Skeletal muscle cell (primary cell): ENCODE results near the gene EEF1AKMT1.
A peak's percentile ranks its signal among the peaks of the same experiment; 100 is the strongest.

Experiments
- DNase-seq: peaks from one replicate; pipeline ENCODE4 v3.0.0-alpha.2; 2010; ENCODE audit warnings: low read depth
- H3K4me3 ChIP-seq: 2 replicates; pipeline ENCODE4 v1.5.1; 2011; ENCODE audit warnings: low read depth, mild to moderate bottlenecking, control low read depth, low read length, moderate library complexity

The EEF1AKMT1 gene, protein sequence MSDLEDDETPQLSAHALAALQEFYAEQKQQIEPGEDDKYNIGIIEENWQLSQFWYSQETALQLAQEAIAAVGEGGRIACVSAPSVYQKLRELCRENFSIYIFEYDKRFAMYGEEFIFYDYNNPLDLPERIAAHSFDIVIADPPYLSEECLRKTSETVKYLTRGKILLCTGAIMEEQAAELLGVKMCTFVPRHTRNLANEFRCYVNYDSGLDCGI

DNA sequence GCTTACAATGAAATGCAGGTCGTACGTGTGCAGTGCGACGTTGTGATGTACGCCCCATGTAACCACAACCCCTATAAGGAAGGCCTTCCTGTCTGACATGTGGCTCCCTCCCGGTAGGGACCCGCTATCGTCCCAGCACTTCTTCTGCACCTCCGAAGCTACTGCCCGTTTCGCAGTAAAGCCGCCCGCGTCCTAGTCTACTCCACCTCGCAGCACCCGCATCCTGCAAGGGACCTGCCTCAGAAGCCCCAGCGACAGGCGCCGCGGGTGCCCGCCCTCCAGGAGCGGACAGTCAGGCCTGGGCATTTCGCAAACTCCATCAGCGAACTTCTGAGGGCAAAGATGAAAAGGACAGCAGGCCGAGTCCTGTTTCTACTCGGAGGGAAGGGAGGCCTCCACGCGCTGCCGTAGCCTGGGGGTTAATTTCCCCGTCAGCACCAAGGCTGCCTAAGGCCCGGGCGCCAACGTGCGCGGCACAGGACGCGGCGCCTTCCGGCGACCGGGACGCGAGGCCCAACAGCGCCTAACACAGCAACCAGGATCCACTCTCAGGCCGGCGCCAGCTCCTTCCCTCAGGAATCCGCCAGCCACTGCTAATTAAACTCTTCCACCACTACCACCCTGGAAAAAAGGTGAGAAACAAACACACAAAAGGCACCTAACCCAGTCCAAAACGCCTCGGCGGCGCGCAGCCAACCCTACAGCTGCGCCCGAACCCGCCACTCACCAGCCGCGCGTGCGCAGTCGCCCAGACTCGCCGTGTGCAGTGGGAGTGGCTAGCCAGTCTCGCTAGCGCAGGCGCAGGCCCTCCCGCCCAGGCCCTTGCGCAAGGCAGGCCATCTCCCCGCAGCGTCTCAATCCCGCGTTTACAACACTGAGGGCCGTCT, at the start of gene EEF1AKMT1:
Gene EEF1AKMT1 (minus strand): TSS at position 768 of the 887 bp plus-strand sequence. CDS start 16,363 bp downstream, outside the sequence.
- H3K4me3 ChIP-seq: peak within 1 kb of the TSS; percentile 71
- DNase-seq: peak; percentile 79

DNA sequence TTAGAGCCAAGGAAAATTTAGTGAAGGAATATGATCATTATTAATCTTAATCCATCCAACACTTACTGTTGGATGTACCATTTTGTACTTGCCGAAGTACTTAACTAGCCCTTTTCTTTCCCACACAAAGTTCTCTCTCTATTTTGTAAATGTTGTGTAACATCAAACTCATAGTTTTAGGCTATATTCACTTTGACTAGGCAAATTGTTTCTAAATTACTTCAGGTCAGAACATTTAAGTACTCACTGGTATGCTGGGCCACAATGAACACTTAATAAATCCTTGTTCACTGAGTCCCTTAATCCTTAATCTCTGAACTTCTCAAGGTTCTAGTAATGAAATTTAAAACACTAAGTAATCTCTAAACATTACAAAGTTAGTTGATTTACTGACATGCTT, 49.3 kb upstream of the EEF1AKMT1 start:
- no peak for DNase-seq
- no peak overlapping the region for H3K4me3 ChIP-seq

DNA sequence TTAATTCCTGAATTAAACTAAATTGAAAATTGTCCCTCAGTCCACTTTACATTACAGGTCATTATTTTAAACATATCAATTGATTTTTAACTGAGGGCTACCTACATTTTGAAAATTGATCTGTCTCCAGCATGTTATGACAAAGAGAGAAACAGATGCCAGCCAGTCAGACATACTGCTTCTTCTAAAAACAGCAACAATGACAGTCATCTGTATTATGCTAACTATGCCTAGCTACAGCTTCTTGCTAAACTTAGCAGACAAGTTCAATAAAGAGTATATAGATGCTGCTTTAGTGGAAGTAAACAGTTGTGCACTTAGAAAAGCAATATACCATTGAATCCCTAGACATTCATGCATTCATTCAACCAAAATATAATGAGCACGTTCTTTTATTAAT, 48.6 kb upstream of the EEF1AKMT1 start:
- no peak for DNase-seq
- no peak overlapping the region for H3K4me3 ChIP-seq

DNA sequence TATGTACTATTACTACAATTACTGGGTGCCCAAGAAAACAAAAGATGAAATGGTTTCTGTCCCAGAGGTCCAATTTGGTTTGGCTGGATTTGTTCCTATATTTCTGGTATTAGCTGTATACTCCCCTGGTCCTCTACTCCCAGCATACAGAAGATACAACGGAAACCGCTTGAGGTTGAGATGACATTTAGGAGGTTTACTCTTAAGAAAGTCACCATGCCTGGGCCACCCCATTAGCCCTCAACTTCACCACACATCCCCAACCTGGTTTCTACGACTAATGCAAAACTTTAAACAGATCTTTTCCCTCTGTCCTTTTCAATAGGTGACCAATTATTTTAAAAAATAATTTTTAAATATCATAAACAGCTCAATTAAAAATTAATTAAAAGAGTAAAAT, 46.0 kb upstream of the EEF1AKMT1 start:
- DNase-seq: no peak
- H3K4me3 ChIP-seq: no peak overlapping the region

DNA sequence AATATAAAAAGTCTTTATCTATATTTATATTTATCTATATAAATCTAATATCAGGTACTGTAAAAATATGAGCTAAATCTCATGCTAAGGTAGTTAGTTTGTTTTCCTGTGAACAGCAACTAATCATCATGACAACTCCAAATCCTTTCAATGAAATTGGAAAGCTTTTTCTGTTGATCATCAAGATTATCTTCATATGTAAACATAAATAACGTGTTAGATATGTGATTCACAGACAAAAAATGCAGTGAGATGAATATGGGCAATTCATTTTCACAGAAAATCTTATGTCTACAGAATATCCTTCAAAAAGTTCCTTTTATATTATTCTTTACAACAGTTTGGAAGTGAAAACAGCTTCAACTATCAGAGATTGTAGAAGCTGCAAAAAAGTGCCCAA, 41.7 kb upstream of the EEF1AKMT1 start:
- no peak overlapping the region for H3K4me3 ChIP-seq
- no peak for DNase-seq

DNA sequence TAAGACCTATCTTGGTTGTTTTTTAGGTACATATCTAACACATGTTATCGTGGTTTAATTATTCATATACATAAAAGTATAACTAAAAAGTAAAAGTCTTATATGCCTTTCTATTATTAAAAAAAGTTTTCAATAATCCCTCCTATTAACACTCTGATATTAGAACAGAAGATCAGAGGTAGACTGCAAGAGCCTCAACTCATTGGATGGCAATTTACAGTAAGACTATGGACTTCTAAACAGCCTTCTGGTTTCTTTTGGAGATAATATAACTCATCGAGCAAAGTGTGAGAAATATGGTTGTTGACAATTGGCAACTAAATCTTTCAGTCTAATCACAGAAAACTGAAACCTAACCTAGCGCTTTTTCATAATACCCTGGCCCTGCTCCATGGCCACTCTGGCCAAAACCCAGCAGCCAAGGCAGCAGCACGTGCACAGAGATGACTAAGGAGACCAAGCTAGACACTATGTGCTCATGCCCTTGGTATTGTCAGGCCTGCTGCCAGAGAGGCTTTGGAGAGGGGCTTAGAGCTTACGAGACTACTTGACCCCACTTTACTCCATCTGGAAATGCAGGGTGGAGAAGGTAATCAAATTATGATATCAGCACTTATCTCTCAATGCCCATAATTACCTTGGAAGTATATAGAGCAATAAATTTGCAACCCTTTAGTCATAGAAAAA, 40.6 kb upstream of the EEF1AKMT1 start:
- DNase-seq: peak; percentile 90
- H3K4me3 ChIP-seq: peak overlapping the region; percentile 19

DNA sequence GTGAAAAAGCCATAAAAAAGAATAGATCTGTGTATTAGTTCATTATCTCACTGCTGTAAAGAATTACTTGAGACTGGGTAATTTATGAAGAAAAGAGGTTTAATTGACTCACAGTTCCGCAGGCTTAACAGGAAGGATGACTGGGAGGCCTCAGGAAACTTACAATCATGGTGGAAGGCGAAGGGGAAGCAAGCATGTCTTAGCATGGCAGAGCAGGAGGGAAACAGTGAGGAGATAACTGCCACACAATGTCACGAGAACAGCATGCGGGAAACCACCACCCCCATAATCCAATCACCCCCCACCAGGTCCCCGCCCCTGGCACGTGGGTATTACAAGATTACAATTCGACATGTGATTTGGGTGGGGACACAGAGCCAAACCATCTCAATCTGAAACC, 39.1 kb upstream of the EEF1AKMT1 start:
- H3K4me3 ChIP-seq: no peak overlapping the region
- DNase-seq: no peak

DNA sequence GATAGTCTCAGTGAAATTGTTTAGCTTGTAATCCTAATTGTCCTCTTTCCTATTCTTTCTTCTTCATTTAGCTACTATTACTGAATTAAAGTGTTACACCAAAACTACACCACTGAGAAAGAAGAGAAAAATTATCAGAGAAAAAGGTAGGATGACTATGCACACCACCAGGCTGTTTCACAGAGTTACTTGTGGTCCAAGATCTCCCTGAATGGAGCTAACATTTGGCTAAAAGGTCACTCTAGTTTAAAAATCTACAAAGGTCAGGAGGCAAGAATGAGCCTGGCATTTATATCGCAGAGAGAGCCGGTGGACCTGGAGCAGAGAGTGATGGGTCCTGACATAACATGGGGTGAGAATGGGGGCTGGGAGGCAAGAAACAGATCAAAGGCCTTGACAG, 37.0 kb upstream of the EEF1AKMT1 start:
- no peak for DNase-seq
- H3K4me3 ChIP-seq: no peak overlapping the region

DNA sequence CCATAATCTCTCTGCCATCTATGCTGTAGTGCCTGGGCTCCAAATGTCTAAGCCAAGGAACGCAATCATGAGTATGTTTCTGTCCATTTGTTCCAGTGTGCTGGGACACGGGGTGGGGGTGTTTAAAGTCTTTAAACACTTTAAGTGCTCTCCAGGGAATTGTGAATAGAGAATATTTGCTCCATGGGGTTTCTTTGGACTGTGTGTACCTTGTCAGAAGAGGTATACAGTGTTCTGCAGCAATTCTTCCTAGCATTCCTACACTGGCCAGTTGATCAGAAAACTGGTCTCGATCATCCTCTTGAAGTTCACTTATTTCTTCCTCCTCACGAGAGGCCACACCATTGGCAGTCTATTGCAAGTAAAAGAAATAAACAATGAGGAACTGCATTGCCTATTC, 35.1 kb upstream of the EEF1AKMT1 start:
- no peak overlapping the region for H3K4me3 ChIP-seq
- no peak for DNase-seq

DNA sequence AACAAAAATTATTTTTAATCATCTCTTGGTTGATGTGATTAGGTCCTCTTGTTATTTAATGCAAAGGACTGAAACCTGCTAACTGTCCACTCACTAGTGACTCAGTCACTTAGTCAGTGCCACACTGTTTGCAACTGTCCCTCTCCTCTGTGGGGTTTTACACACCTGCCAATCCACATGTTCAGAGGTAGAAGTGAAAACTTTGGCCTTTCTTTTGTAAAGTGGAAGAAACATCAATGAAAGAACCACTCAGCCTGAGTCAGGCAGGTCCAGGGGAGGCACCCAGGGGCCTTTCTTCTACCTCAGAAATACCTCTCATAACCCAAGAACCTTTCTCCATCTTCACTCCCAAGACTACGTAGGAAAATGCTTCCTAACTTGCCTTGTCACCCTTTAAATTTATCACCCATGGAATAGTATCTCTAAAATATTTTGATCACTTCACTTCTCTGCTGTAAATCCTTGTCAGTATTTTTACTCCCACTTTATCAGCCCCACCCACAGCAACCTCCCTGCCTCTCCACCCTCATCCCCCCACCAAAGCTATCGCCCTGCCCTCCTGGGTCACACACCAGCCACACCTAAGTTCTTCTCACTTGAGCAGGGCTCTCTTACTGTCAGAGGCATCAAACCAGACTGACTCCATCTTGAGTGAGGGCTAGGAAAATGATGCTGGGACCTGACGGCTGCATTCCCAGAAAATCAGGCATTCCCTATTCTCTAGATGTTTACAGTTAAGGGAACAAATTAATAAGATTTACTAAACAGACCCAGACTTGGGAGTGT, 29.6 kb upstream of the EEF1AKMT1 start:
- no peak overlapping the region for H3K4me3 ChIP-seq
- DNase-seq: no peak

DNA sequence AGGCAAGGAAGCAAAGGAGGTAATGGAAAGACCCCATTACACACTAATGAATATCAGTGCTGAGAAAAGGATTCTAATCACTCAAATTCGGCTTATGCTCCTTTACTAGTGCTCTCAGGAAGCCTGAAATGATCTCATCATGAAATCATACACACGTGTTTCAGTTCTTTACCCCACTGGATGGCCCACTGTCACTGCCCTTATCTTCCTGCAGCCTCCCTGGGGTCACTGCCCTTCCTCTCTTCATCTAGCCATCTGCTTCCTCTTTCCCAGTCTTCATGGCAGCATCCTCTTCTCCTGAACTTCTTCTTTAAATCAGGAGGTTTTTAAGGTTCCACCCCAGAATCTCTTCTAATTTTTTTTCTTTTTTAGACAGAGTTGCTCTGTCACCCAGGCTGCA, 27.9 kb upstream of the EEF1AKMT1 start:
- no peak overlapping the region for H3K4me3 ChIP-seq
- DNase-seq: no peak

DNA sequence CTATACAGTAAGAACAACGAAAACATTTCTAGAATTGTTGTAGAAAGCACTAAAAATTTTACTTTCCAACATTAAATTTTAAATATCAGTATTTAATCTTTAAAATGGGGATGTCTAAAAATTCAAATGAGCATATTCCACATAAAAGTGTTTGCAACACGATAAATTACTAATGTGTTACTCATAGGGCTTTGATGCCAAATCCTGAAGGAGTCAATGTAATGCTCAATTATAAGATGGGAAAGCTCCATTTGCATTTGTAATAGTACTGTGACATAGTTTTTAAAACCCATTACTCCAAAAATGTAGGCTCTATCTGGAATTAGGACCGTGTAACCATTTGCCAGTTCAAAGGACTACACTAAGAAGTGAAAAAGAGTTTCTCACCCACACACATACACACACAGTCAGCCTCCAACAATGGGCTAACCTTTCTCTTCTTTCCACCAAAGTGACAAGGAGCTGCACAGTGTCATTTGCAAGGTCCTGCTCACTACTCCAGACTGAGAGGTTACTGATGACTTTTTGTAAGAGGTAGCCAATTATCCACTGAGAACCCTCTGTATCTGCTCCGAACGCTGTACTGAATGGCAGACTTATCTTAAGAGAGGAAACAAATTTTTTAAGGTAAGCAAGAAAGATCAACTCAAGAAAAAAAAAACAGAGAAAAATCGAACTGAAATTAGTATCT, 26.1 kb upstream of the EEF1AKMT1 start:
- no peak for DNase-seq
- no peak overlapping the region for H3K4me3 ChIP-seq

DNA sequence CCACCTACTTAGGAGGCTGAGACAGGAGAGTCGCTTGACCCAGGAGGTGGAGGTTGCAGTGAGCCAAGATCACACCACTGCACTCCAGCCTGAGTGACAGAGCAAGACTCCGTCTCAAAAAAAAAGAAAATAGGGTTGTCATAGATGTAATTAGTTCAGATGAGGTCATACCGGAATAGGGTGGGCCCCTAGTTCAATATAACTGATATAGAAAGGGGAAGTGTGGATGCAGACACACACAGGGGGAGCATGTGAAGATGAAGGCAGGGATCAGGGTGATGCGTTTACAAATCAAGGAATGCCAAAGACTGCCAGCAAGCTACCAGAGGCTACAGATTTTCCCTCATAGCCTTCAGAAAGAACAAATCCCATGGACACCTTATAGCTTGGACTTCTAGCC, 24.3 kb upstream of the EEF1AKMT1 start:
- DNase-seq: no peak
- no peak overlapping the region for H3K4me3 ChIP-seq

DNA sequence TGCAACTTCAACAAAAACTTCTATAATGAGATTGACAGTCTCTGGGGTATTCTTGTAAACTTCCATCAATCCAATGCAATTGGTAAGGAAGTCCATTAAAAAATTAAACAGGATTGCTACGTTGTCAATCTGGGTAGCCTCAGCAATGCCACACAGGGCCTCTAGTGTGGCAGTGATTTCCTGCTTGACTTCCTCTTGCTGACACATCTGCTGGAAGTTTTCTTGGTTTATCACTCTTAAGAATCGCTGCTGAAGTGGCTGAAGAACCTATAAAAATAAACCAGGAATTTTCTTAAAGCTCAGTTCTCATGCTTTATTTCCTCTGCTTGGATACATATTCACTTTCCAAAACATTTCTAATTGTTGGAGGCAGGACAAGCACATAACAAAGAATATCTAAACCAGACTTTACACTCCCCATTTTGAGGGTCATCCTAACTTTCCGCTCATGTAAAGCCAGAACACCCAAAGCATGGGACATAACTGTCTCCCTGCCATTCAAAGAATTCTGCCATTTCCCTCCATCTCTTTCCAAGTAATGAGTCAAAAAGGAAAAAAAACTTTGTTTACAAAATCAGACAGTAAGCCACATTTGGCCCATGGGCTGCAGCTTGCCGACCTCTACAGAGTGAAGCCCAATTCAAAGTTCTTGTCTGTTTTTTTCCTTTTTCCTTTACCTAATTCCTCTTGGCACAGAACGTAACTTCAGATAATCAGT, 23.2 kb upstream of the EEF1AKMT1 start:
- no peak overlapping the region for H3K4me3 ChIP-seq
- no peak for DNase-seq

DNA sequence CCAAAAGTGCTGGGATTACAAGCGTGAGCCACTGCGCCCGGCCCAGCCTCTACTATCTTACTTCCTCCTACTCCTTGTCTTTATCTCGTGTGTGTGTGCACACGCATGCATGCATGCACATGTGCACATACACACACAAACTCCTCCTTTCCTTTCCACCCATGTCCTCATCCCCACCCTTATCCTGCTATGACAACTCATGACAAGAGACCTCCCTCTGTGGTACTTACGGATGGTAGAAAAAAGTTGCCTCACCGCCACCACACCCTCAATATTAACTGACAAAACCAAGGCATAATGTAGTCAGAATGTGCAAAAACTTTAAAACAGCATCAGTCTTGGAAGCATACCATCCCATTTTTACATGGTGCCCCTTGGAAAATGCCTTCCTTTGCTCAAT, 15.9 kb upstream of the EEF1AKMT1 start:
- DNase-seq: no peak

DNA sequence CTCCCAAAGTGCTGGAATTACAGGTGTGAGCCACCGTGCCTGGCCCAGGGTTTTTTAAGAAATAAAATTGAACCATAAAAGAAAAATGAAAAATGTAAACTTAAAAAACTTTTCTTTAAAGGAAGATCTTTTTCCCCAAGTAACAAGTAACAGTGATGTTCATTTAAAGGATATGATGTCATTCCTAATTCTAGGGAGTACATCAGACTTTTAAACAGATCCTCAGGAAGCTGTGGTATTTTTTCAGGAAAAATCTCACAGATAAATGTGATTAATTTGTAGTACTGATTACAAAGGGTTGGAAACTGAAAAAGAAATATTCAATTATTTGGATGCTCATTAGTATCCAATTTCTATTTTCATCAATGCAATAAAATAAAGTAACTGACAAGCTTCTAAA, 14.6 kb upstream of the EEF1AKMT1 start:
- DNase-seq: no peak
- no peak overlapping the region for H3K4me3 ChIP-seq

More for the DNA sequence above, 15.9 kb upstream of the EEF1AKMT1 start:
- H3K4me3 ChIP-seq: no peak overlapping the region

DNA sequence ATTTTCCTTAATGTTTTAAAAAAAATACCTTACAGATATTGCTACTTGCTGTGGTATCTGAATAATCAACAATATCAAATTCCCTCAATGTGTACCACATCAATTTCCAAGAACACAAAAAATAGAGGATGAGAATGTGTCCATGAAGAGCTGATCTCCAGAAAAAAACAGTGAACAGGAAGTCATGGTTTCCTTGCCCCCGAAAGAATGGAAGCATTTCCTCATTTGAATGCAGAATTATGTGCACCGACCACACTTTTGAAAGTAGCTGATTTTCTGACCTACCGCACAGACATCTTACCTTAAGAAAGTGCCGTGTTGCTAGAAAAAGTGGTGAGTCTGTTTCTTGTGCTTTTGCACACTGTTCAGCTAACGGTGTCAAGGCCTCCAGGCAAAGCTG, 13.4 kb upstream of the EEF1AKMT1 start:
- H3K4me3 ChIP-seq: no peak overlapping the region
- DNase-seq: no peak

DNA sequence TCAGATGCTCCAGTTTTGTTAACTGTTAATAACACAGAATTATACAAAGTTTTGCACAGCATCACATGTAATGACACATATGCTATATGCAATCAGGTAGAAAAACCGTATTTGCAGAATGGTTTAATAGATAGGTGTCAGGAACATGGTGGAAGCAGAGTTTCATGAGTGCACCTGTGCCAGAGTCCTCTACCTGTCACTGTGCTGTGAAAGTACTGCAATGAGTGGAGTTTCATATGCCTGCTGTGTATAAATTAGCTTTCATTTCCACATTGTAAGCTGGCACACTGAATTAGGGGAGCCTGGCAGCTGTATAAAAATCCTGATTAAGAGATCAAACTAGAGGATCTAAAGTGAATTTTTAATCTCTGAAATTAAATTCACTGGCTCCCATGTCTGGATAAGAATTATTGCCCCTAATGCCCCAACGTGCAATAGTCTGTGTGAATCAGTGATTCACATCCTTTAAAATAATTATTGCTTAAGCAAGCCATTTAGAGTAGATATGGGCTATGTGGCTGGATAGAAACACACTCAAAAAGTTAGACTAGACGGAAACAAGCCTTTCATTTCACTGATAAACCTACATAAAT, 8.5 kb upstream of the EEF1AKMT1 start:
- no peak overlapping the region for H3K4me3 ChIP-seq
- no peak for DNase-seq
